Upper lobe of left lung (tissue), 4 donors: Measurements from ENCODE around the gene KRT33A.

ENCODE experiments used
- CTCF ChIP-seq, 6 experiments: fragments of 450-650 bp in 4 of 6; fragments of 200-600 bp in 2 of 6; sonication (generic) in 2 of 6; IDR thresholded peaks; one replicate each; pipeline ENCODE4 v1.5.1; 2016 to 2019; ENCODE audit warnings: antibody characterized with exemption in 6 of 6
- EP300 ChIP-seq, 4 donors: sonication (generic); formaldehyde crosslinking; IDR thresholded peaks; one replicate each; pipeline ENCODE4 v1.5.1; 2017; ENCODE audit warnings: antibody characterized with exemption in 4 of 4, control low read depth in 2 of 4
- POLR2A ChIP-seq, 4 donors: fragments of 450-650 bp; IDR thresholded peaks; one replicate each; pipeline ENCODE4 v1.5.1; 2016 to 2017; ENCODE audit warnings: antibody characterized with exemption in 4 of 4, mild to moderate bottlenecking in 2 of 4
- POLR2AphosphoS5 ChIP-seq, 2 donors: sonication (generic); formaldehyde crosslinking; IDR thresholded peaks; one replicate each; pipeline ENCODE4 v1.5.1; 2017; ENCODE audit warnings: antibody characterized with exemption in 2 of 2

GRCh38 chr17:41318231-41318630 lies 32.4 kb downstream of the KRT33A start:
- no peak for TF ChIP-seq CTCF (IDR thresholded peaks at IDR 0.05)
- no peak for TF ChIP-seq POLR2AphosphoS5 (IDR thresholded peaks at IDR 0.05)
- TF ChIP-seq POLR2A (IDR thresholded peaks at IDR 0.05): no peak
- TF ChIP-seq EP300 (IDR thresholded peaks at IDR 0.05): no peak
